Umbilical cord (tissue), 2 donors: Measurements from ENCODE around the gene KCNK16. TPM values are rescaled to one million over a fixed set of nuclear protein-coding genes. Genes with fewer than 3 reads are reported as not detected.
"Not testable (repeated sequence)": the region's sequence is repeated elsewhere in the genome, so short reads cannot be mapped to it uniquely, and the experiment has no call there.

Experiments
- DNase-seq: peaks from one replicate; pipeline ENCODE4 v3.0.0-alpha.2; 2015; ENCODE audit warnings: low spot score
- total RNA-seq: library from RNA; depleted of rRNA; stranded (reverse); fragments of >200 nt; gene quantifications from one replicate; pipeline ENCODE4 v1.2.3, GENCODE V29; 2014; ENCODE audit warnings: low replicate concordance; ENCODE audit not compliant: insufficient read depth

The KCNK16 gene
- total RNA-seq, 1 donor from 2014 or later: not detected

DNA sequence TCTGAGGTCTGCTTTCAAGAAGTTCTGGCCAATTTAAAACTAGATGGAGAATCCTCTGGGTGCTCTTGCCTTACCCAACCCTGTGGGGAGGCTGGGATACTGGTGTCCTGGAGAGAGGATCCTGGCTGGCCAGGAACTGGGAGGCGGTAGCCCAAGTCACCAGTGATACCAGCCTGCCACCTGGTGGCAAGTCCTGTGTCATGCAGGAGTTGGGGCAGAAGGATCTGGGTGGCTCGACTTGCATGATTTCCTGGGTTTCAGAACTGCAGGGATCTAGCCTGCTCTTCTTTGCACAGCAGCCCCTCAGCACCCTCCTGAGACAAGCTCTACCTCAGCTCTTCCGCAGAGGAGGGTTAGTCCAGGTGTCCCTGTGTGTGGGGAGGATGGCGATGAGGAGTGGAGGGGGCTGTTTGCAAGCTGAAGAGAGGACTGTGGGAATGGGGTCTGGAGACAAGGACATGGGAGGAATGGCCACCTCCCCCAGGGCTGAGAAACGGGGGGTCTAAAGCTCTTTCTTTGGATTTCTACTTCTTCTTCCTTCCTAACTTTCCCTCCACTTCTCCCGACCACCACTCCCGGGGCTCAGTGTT lies 12.5 kb downstream of the KCNK16 start:
- peak; percentile 43 for DNase-seq

DNA sequence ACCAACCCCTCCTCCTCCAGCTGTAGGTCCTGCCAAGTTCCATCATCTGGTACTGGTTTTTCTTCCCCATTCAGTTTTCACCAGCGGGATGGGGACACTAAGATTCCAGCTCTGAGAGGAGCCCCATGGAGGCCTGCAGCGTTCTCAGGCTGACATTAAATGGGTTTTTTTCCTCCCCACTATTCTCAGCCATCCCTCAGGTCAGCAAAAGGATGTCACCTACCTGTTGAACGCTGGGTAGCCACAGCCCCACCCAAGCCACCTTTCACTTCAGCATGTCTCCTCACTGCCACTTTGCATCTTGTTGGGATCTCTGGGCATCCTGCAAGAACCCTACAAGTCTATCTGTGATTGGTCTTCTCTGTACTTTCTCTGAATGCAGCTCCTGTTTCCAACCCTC lies 15.0 kb downstream of the KCNK16 start:
- DNase-seq: no peak

DNA sequence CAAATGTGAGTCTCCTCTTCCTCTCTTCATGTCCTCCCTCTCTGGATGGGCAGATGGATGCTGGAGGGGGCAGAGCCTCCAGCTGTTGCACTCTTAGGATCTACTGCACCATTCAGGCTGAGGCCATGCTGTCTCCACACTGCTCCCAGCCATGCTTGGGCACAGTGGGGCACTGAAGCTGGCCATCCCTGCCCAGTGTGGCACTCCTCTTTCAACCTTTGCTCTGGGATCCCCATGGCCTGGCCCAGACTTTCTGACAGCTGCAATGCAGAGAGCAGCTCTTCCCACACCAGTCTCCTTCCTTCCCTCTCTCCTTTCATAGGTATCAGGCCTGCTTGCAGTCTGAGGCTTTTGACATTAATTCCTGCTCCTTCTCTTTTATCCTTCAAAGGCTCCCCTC lies 17.6 kb downstream of the KCNK16 start:
- DNase-seq: no peak

- DNase-seq: no peak
These were observed 18.9 kb downstream of the KCNK16 start for GRCh38 chr6:39303425-39304153.

GRCh38 chr6:39302669-39303424 lies 19.7 kb downstream of the KCNK16 start:
- peak; percentile 72 for DNase-seq

DNA sequence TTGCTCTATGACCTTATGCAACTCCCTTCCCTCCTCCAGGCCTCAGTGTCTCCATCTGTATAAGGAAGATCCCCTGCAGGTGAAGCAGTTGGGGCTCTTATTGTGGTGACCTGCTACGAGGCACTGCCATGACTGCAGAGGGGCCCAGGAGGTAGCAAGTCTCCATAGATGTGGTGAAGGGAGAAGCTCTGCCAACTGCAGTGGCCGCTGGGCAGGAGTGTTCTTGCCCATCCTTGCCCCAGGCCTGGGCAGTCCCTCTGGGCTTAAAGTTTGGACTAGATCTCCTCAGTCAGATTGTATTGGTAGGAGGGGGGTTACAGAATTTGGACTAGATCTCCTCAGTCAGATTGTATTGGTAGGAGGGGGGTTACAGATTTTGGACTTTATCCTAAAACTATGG lies 20.5 kb downstream of the KCNK16 start:
- no peak for DNase-seq

- DNase-seq: no peak
These were observed 20.9 kb downstream of the KCNK16 start for GRCh38 chr6:39301606-39302005.

DNA sequence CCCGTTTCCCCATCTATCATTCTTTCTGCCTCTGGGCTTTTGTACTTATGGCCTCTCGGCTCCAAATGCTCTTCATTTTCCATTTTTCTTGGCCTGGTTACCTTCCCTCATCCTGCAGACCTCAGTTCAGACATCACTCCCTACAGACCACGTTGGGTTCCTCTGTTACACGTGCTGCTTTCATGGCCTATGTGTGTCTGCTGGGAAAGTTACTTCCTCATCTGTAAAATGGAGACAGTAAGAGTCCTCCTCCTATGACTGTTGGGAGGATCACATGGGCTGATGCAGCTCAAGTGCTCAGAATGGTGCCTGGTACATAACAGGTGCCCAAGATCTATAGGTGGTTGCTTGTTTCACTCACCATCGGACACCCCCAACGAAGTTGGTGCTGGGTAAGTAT lies 21.8 kb downstream of the KCNK16 start:
- DNase-seq: no peak

DNA sequence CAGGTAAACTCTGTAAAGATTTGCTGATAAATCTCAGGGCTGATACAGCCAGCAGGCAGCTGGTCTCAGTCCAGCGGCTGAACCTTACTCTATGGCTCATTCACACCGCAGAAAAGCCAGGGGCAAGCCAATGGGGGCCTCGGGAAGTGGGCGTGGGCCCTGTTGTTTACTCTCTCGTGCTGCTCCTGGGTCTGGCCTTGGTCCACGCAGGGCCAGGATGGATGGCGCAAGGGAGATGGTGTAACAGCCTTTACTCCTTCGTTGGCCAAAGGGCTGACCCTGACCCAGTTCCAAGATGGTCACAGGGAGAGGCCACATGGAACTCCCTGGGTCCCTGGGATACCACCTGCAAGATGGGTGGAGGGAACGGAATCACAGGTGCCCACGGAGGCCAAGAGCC lies 24.4 kb downstream of the KCNK16 start:
- no peak for DNase-seq

DNA sequence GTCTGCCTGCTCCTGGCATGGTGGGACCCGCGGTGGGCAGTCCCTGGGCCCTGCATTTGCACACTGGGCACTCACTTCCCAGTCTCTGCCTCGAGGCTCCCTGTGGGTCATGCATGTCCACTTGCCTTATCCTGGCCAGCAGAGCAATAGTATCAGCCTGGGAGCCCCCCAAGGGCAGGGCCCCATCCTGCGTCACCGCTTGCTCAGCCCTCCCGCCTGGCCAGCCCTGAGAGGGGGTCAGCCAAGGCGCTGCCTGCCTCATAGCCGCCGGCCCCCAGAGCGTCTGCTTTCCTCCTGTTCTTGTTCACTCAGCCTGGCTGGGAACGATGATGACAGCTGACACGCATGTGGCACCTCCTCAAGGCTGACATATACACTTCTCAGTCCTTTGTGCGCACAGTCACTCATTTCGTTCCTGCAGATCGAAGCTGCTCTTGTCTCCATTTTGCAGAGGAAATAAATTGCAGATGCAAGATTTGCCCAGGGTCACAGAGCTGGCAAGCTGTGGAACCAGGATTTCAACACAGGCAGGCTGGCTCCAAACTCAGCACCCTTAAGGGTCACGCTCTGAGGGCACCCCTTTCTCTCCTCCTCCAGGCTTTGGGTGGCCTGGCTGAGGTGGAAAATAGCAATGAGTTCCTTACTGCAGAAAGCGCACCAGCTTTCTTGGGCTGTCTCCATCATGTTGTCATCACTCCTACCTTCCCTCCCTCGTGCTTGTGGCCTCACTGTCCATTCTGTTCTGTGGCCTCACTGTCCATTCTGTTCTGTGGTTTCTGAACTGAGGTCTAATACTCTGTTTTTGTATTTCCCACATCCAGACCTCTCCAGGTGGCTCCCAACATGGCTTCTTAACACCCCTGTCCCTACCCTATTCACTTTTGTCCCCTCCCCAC lies 25.5 kb downstream of the KCNK16 start:
- DNase-seq: no peak

GRCh38 chr6:39295611-39296011 lies 26.9 kb downstream of the KCNK16 start:
- DNase-seq: peak; percentile 34

DNA sequence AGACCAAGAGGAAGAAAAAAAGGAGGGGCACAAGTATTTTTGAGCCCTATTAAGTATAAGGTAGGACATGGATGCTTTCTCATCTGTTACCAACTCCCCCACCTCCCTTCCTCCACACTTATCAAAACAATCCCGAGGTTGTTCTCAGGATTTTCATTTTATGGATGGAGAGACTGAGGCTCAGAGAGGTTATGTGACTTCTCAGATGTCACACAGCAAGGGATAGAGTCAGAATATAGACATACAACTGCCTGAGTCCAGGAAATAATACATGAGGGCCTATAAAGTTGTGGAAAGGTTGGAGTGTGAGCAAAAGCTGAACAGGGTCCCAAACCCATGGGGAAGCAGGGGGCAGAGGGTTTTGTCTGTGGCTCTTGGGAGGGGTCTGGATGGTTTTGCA lies 27.6 kb downstream of the KCNK16 start:
- DNase-seq: no peak

- no peak for DNase-seq
These were observed 28.4 kb downstream of the KCNK16 start for GRCh38 chr6:39294133-39294532.

DNA sequence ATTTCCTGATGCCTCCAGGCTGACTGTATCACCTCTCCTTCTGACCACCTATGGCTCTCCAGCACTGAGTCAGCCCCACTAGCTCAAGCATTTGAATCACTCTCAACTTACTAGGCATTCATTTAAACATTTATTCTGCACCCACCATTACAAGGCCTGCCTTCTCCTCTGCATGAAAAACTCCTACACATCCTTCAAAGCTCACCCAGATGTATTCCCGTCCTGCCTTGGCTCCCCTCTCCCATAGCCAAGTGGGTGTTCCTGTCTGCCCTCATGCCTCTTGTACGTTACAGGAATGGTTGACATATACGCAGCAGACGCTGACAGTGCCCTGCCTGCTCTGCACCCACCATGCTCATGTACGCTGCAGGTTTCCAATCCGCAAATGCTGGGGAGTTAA lies 29.9 kb downstream of the KCNK16 start:
- no peak for DNase-seq

DNA sequence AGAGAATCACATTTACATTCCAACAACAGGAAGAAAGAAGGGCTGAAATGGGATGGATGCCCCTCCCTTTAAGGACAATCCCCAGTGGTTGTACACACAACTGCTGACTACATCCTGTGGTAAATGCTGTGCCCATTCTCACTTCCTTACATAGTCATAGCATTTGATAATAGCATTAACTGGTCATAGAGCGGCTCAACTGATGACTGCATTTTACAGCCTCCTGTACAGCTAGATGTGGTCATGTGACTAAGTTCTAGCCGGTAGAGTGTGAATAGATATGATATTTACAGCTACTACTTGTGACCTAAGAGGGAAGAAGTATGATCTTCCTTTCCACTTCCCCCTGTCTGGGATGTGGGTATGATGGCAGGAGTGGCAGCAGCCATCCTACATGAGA lies 33.0 kb downstream of the KCNK16 start:
- DNase-seq: no peak

GRCh38 chr6:39287601-39288000 lies 34.9 kb downstream of the KCNK16 start:
- DNase-seq: no peak

DNA sequence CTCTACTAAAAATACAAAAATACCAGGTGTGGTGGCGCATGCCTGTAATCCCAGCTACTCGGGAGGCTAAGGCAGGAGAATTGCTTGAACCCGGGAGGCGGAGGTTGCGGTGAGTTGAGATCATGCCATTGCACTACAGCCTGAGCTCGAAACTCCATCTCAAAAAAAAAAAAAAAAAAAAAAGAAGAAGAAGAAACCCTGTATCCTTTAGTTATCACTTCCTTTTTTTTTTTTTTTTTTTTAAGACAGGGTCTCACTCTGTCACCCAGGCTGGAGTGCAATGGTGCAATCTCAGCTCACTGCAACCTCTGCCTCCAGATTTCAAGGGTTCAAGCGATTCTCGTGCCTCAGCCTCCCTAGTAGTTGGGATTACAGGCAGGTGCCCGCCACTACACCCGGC lies 35.9 kb downstream of the KCNK16 start:
- DNase-seq: not testable (repeated sequence)

GRCh38 chr6:39282774-39283173 lies 39.7 kb downstream of the KCNK16 start:
- DNase-seq: no peak

DNA sequence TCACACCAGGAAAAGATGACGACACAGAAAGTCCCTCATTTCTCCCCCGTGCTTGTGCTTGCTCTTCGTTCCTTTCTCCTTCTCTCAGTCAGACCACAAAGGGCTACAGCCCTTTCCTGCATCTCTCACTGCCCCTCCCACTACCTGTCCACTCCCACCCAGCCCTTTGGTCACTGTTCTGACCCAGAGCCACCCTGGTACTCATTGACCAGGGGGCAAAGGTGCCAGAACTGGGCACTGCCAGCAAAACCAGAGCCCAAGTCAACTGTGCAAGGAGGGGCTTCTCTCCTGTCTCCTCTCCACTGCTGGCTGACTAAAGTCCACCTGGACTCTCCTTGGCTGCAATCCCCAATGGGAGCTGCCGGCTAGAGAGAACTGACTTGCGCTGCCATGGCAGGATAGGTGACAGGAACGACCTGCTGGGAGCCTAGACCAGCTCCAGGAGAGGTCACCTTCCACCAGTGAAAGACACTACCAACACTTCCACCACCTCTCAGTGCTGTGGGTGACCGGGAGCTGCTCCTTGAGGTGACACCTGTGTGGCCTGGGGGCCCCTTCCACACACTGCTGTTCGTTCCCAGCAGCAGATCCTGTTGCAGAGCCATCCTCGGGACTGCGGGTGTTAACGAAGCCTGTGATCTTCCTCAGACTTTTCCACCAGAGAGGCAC lies 41.1 kb downstream of the KCNK16 start:
- no peak for DNase-seq

- no peak for DNase-seq
These were observed 42.2 kb downstream of the KCNK16 start for GRCh38 chr6:39280247-39280731.

DNA sequence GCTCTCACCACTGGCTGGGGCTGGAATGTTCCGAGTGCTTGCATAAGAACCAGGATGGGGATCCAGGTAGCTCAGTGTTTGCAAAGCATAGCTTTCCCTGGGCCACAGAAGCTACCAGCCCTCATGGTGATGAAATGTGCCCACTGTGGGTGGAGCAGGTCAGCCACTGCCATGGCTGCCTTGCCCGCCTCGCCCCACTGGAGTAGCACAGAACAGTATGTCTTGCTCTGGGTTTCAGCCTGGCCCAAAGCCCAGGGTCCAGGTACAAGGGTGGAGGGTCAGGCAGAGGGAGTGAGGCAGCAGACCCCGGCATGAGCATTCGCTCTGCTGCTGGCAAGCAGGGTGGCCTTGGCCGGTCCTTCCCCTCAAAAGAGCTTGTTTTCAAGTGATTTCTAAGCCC lies 43.0 kb downstream of the KCNK16 start:
- DNase-seq: no peak
